ENCODE results near the gene TXK. TPM values are rescaled to one million over a fixed set of nuclear protein-coding genes. Genes with fewer than 3 reads are reported as not detected.

The TXK gene
- total and polyA plus RNA-seq, 10 of the 15 experiments (the other 5 are each of a cell fraction or from before 2014, with no cell fraction given): 0.44 to 2.9 (median 1.4) TPM

- TF ChIP-seq PBX3 (IDR thresholded peaks at IDR 0.05; ENCODE audit: insufficient replicate concordance, low read depth, low read length) (no peak), KLF5 (IDR thresholded peaks at IDR 0.05; ENCODE audit: partially characterized antibody) (no peak), NR2C1 (IDR thresholded peaks at IDR 0.05) (no peak), NBN (IDR thresholded peaks at IDR 0.05) (no peak), ZNF622 (IDR thresholded peaks at IDR 0.05) (no peak), ZNF687 (IDR thresholded peaks at IDR 0.05) (no peak), NKRF (conservative IDR thresholded peaks at IDR 0.05) (no peak), BCLAF1 (IDR thresholded peaks at IDR 0.05) (no peak)
- TF ChIP-seq, protein P1, sequence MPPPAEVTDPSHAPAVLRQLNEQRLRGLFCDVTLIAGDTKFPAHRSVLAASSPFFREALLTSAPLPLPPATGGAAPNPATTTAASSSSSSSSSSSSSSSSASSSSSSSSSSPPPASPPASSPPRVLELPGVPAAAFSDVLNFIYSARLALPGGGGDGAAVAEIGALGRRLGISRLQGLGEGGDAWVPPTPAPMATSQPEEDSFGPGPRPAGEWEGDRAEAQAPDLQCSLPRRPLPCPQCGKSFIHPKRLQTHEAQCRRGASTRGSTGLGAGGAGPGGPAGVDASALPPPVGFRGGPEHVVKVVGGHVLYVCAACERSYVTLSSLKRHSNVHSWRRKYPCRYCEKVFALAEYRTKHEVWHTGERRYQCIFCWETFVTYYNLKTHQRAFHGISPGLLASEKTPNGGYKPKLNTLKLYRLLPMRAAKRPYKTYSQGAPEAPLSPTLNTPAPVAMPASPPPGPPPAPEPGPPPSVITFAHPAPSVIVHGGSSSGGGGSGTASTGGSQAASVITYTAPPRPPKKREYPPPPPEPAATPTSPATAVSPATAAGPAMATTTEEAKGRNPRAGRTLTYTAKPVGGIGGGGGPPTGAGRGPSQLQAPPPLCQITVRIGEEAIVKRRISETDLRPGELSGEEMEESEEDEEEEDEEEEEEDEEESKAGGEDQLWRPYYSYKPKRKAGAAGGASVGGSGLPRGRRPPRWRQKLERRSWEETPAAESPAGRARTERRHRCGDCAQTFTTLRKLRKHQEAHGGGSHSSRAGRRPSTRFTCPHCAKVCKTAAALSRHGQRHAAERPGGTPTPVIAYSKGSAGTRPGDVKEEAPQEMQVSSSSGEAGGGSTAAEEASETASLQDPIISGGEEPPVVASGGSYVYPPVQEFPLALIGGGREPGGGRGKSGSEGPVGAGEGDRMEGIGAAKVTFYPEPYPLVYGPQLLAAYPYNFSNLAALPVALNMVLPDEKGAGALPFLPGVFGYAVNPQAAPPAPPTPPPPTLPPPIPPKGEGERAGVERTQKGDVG (CRISPR knock-in tag; IDR thresholded peaks at IDR 0.05): no peak
These were observed 16.0 kb downstream of the TXK start (continued) for GRCh38 chr4:48118081-48118480.

Measured in GM12878 (cell line).